Measurements from ENCODE around the gene CAMK1D.
"Not testable (repeated sequence)": the region's sequence is repeated elsewhere in the genome, so short reads cannot be mapped to it uniquely, and the experiment has no call there.

- not testable (repeated sequence) for TF ChIP-seq CTCF, POLR2A (IDR thresholded peaks at IDR 0.05)
These were observed 5.3 kb downstream of the CAMK1D start for GRCh38 chr10:12354696-12355095.
